C1 segment of cervical spinal cord (tissue), 14 donors: ENCODE data around the gene TMEM138.

Experiments
- DNase-seq, 14 donors: peaks; one replicate each; lab custom pipeline; 2025; lab: John Stamatoyannopoulos, UW

The TMEM138 gene

GRCh38 chr11:61361741-61362541 lies at the start of gene TMEM138, which contains the start of gene CYB561A3:
Gene TMEM138 (plus strand): TSS chr11:61362374. CDS start chr11:61364391, 2,017 bp downstream.
Gene CYB561A3 (minus strand): TSS chr11:61361882. CDS start chr11:61356713, 5,169 bp downstream.
- peak; percentile 76 to 99 (median 96) for DNase-seq

- no peak for DNase-seq
Observed at GRCh38 chr11:61315260-61315659, 46.9 kb upstream of the TMEM138 start.

GRCh38 chr11:61325649-61326414 lies 36.3 kb upstream of the TMEM138 start:
- DNase-seq: no peak

GRCh38 chr11:61327669-61328071 lies 34.5 kb upstream of the TMEM138 start:
- DNase-seq: no peak

GRCh38 chr11:61328351-61328750 lies 33.8 kb upstream of the TMEM138 start:
- DNase-seq: no peak

- no peak for DNase-seq
Observed at GRCh38 chr11:61329871-61330270, 32.3 kb upstream of the TMEM138 start.

DNA sequence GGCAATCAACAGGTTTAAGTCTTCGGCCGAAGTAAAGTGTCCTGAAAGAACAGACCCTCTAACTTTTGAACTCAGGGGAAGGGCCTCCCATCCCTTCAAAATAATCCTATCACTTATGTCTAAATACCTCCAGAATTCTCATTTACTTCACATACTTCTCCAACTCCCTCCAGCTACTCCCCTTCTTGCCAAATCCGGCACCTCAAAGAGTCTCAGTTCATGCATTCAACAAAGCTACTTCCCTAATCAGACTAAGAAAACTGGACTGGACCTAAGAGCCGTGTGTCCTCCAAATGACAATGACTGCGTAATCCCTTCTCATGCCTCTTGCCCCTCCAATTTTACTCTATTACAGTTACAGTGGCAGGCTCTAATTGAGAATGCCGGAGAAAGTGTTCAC lies 30.5 kb upstream of the TMEM138 start:
- DNase-seq: no peak

- DNase-seq: no peak
Observed at GRCh38 chr11:61332281-61332796, 29.8 kb upstream of the TMEM138 start.

- DNase-seq: peak; percentile 66 to 95 (median 88)
Observed at GRCh38 chr11:61332797-61333549, 29.2 kb upstream of the TMEM138 start, which contains the start of the genes DDB1 and TKFC. Gene DDB1 (minus strand): TSS chr11:61333105. CDS start chr11:61332968, 137 bp downstream. Gene TKFC (plus strand): TSS chr11:61333228. CDS start chr11:61334729, 1,501 bp downstream.

GRCh38 chr11:61333550-61334433 lies 28.4 kb upstream of the TMEM138 start:
- no peak for DNase-seq

DNA sequence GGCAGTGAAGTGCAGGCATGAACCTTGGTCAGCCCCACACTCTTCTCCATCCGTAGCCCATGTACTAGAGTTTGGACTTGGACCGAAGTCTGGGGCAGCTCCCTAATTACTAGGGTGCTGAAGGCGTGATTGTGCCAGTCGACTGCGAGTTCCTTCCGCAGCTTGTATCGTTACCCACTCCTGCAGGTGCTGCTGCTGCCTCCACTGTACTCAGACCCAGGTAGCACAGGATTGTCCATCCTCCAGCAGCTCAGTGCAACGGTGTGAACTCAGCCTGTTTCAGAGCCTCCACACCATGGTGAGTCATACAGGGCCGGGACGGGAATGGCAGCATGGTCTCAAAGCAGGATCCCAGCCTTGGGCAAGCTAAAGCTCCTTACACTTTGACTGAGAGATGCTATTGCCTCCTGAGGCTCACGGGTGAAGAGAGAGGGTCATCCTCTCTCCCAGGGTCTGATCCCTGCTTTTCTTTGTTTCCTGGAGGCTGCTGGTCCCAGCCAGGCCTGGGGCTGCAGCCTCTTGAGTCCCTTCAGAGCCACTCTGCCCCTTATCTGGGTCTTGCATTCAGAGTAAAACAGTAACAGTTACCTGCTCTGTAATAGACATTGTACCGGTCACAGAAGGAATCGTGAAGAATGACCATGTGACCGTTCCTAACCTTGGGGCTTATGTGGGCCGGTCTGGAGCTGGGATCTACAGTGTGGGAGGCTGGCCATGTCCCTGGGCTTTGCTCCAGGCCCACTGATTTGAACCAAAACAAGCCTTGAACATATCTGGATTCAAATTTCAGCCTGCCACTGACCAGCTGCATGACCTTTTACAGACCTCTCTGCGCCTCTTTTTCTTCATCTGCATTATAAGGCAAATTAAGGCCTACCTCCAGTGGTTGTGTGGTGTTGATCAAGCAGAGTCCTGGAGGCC lies 27.5 kb upstream of the TMEM138 start:
- no peak for DNase-seq

DNA sequence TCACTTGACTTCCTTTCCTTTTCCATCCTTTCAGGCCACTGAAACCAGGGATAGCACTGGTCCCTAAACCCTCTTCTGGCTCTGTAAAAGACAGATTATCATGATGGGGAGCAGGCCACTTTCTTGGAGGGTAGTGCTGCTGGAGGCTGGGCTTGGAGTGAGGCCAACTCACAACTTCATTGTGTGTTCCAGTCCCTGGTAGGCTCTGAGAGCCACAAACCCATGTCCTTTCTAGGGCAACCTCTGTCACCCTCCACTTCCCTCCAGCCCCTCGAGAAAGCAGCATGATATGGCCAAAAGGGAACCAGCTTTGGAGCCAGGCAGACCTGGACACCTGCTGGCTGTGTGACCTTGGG lies 26.8 kb upstream of the TMEM138 start:
- no peak for DNase-seq

GRCh38 chr11:61336171-61336935 lies 25.8 kb upstream of the TMEM138 start:
- peak in 10 of 14 donors; percentile 11 to 93 (median 34) for DNase-seq

GRCh38 chr11:61337706-61338470 lies 24.3 kb upstream of the TMEM138 start:
- DNase-seq: no peak

DNA sequence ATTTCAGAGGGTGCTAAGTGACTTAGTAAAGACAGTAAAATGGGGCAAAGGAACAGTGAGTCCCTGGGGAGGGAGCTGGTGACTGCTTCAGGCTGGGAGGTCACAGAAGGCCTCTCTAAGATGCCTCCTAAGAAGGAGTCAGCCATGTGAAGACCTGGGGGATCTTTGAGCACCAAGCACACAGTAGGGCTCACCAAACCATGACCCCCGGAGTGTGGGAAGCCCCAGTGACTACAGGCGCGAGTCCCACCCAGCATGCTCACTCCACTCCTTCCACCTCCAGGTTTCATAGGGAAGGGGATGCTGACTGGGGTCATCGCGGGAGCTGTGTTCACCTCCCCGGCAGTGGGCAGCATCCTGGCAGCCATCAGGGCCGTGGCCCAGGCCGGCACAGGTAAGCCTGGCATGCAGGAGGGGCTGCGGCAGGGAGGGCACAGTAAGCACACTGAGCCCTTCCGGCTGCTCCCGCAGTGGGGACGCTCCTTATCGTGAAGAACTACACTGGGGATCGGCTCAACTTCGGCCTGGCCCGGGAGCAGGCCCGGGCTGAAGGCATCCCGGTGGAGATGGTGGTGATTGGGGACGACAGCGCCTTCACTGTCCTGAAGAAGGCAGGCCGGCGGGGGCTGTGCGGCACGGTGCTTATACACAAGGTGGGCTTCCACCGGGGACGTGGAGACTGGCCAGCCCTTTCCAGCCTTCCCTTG lies 23.2 kb upstream of the TMEM138 start:
- DNase-seq: no peak

GRCh38 chr11:61339490-61339878 lies 22.7 kb upstream of the TMEM138 start:
- DNase-seq: no peak

GRCh38 chr11:61340979-61341378 lies 21.2 kb upstream of the TMEM138 start:
- no peak for DNase-seq
